ENCODE results near the gene MPC1.

Gene MPC1

GRCh38 chr6:166333172-166333995, 49.4 kb downstream of the MPC1 start:
- peaks cover 4% of the 10 kb centered on the region; the same call in 1 of the 2 replicates for H3K36me3 ChIP-seq (ENCODE audit: insufficient read depth, low read length)
- H3K27ac ChIP-seq (ENCODE audit: low read depth, low read length): no peak overlapping the region
- H3K27me3 ChIP-seq (ENCODE audit: insufficient read depth, low read length): no peaks in the 10 kb centered on the region
- no peak overlapping the region for H2AFZ ChIP-seq (ENCODE audit: low read length, unreplicated experiment)
- H3K79me2 ChIP-seq (ENCODE audit: control insufficient read depth, insufficient read depth, low read length, unreplicated experiment): peaks cover 83% of the 10 kb centered on the region
- H3K4me3 ChIP-seq (ENCODE audit: low read depth, low read length): no peak overlapping the region
- no peaks in the 10 kb centered on the region for H3K4me1 ChIP-seq (ENCODE audit: control insufficient read depth, insufficient read depth, low read length, unreplicated experiment)

- Histone ChIP-seq H3K36me3 (ENCODE audit: insufficient read depth, low read length) (no peaks in the 10 kb centered on the region), H3K4me3 (ENCODE audit: low read depth, low read length) (no peak overlapping the region), H3K79me2 (ENCODE audit: control insufficient read depth, insufficient read depth, low read length, unreplicated experiment) (peaks cover 71% of the 10 kb centered on the region), H3K27me3 (ENCODE audit: insufficient read depth, low read length) (no peaks in the 10 kb centered on the region), H2AFZ (ENCODE audit: low read length, unreplicated experiment) (no peak overlapping the region), H3K27ac (ENCODE audit: low read depth, low read length) (no peak overlapping the region), H3K4me1 (ENCODE audit: control insufficient read depth, insufficient read depth, low read length, unreplicated experiment) (no peaks in the 10 kb centered on the region)
Observed at GRCh38 chr6:166331503-166332415, 51.0 kb downstream of the MPC1 start.

- Histone ChIP-seq H3K79me2 (ENCODE audit: control insufficient read depth, insufficient read depth, low read length, unreplicated experiment) (peaks cover 61% of the 10 kb centered on the region), H3K4me1 (ENCODE audit: control insufficient read depth, insufficient read depth, low read length, unreplicated experiment) (no peaks in the 10 kb centered on the region), H2AFZ (ENCODE audit: low read length, unreplicated experiment) (no peak overlapping the region), H3K27me3 (ENCODE audit: insufficient read depth, low read length) (no peaks in the 10 kb centered on the region), H3K4me3 (ENCODE audit: low read depth, low read length) (no peak overlapping the region), H3K27ac (ENCODE audit: low read depth, low read length) (no peak overlapping the region), H3K36me3 (ENCODE audit: insufficient read depth, low read length) (no peaks in the 10 kb centered on the region)
Observed at GRCh38 chr6:166330612-166331011, 52.1 kb downstream of the MPC1 start.

- H3K79me2 ChIP-seq (ENCODE audit: control insufficient read depth, insufficient read depth, low read length, unreplicated experiment): peaks cover 19% of the 10 kb centered on the region
- H3K27ac ChIP-seq (ENCODE audit: low read depth, low read length): no peak overlapping the region
- H3K4me3 ChIP-seq (ENCODE audit: low read depth, low read length): no peak overlapping the region
- no peaks in the 10 kb centered on the region for H3K4me1 ChIP-seq (ENCODE audit: control insufficient read depth, insufficient read depth, low read length, unreplicated experiment)
- H3K36me3 ChIP-seq (ENCODE audit: insufficient read depth, low read length): 0 out of 2 replicates have a peak, but pooled peaks cover 3% of the 10 kb centered on the region
- H2AFZ ChIP-seq (ENCODE audit: low read length, unreplicated experiment): no peak overlapping the region
- H3K27me3 ChIP-seq (ENCODE audit: insufficient read depth, low read length): no peaks in the 10 kb centered on the region
Observed at GRCh38 chr6:166325383-166326042, 57.2 kb downstream of the MPC1 start.

- H3K4me3 ChIP-seq (ENCODE audit: low read depth, low read length): no peak overlapping the region
- H3K27ac ChIP-seq (ENCODE audit: low read depth, low read length): no peak overlapping the region
- no peaks in the 10 kb centered on the region for H3K27me3 ChIP-seq (ENCODE audit: insufficient read depth, low read length)
- H3K4me1 ChIP-seq (ENCODE audit: control insufficient read depth, insufficient read depth, low read length, unreplicated experiment): no peaks in the 10 kb centered on the region
- H3K36me3 ChIP-seq (ENCODE audit: insufficient read depth, low read length): peaks cover 7% of the 10 kb centered on the region
- H3K79me2 ChIP-seq (ENCODE audit: control insufficient read depth, insufficient read depth, low read length, unreplicated experiment): peaks cover 5% of the 10 kb centered on the region
- H2AFZ ChIP-seq (ENCODE audit: low read length, unreplicated experiment): no peak overlapping the region
Observed at GRCh38 chr6:166323395-166323794, 59.3 kb downstream of the MPC1 start.

- no peak overlapping the region for H3K4me3 ChIP-seq (ENCODE audit: low read depth, low read length)
- peaks cover 7% of the 10 kb centered on the region for H3K36me3 ChIP-seq (ENCODE audit: insufficient read depth, low read length)
- no peaks in the 10 kb centered on the region for H3K27me3 ChIP-seq (ENCODE audit: insufficient read depth, low read length)
- H2AFZ ChIP-seq (ENCODE audit: low read length, unreplicated experiment): no peak overlapping the region
- no peaks in the 10 kb centered on the region for H3K4me1 ChIP-seq (ENCODE audit: control insufficient read depth, insufficient read depth, low read length, unreplicated experiment)
- H3K79me2 ChIP-seq (ENCODE audit: control insufficient read depth, insufficient read depth, low read length, unreplicated experiment): no peaks in the 10 kb centered on the region
- H3K27ac ChIP-seq (ENCODE audit: low read depth, low read length): no peak overlapping the region
Observed at GRCh38 chr6:166318649-166319600, 63.8 kb downstream of the MPC1 start.

- Histone ChIP-seq H3K79me2 (ENCODE audit: control insufficient read depth, insufficient read depth, low read length, unreplicated experiment) (no peaks in the 10 kb centered on the region), H3K27ac (ENCODE audit: low read depth, low read length) (no peak overlapping the region), H2AFZ (ENCODE audit: low read length, unreplicated experiment) (no peak overlapping the region), H3K36me3 (ENCODE audit: insufficient read depth, low read length) (peaks cover 7% of the 10 kb centered on the region), H3K27me3 (ENCODE audit: insufficient read depth, low read length) (no peaks in the 10 kb centered on the region), H3K4me3 (ENCODE audit: low read depth, low read length) (no peak overlapping the region), H3K4me1 (ENCODE audit: control insufficient read depth, insufficient read depth, low read length, unreplicated experiment) (no peaks in the 10 kb centered on the region)
Observed at GRCh38 chr6:166318227-166318626, 64.5 kb downstream of the MPC1 start.

- H3K79me2 ChIP-seq (ENCODE audit: control insufficient read depth, insufficient read depth, low read length, unreplicated experiment): no peaks in the 10 kb centered on the region
- no peak overlapping the region for H3K27ac ChIP-seq (ENCODE audit: low read depth, low read length)
- H3K36me3 ChIP-seq (ENCODE audit: insufficient read depth, low read length): peaks cover 4% of the 10 kb centered on the region
- no peak overlapping the region for H3K4me3 ChIP-seq (ENCODE audit: low read depth, low read length)
- H3K27me3 ChIP-seq (ENCODE audit: insufficient read depth, low read length): no peaks in the 10 kb centered on the region
- no peaks in the 10 kb centered on the region for H3K4me1 ChIP-seq (ENCODE audit: control insufficient read depth, insufficient read depth, low read length, unreplicated experiment)
- H2AFZ ChIP-seq (ENCODE audit: low read length, unreplicated experiment): no peak overlapping the region
Observed at GRCh38 chr6:166317261-166318212, 65.2 kb downstream of the MPC1 start.

- Histone ChIP-seq H3K27me3 (ENCODE audit: insufficient read depth, low read length) (no peaks in the 10 kb centered on the region), H3K27ac (ENCODE audit: low read depth, low read length) (no peak overlapping the region), H2AFZ (ENCODE audit: low read length, unreplicated experiment) (no peak overlapping the region), H3K4me1 (ENCODE audit: control insufficient read depth, insufficient read depth, low read length, unreplicated experiment) (no peaks in the 10 kb centered on the region), H3K4me3 (ENCODE audit: low read depth, low read length) (no peak overlapping the region), H3K36me3 (ENCODE audit: insufficient read depth, low read length) (peaks cover 4% of the 10 kb centered on the region), H3K79me2 (ENCODE audit: control insufficient read depth, insufficient read depth, low read length, unreplicated experiment) (no peaks in the 10 kb centered on the region)
Observed at GRCh38 chr6:166315436-166315835, 67.3 kb downstream of the MPC1 start.

Measured in ACC112 (cell line).